ENCODE results near the gene ATXN1.

The ATXN1 gene

DNA sequence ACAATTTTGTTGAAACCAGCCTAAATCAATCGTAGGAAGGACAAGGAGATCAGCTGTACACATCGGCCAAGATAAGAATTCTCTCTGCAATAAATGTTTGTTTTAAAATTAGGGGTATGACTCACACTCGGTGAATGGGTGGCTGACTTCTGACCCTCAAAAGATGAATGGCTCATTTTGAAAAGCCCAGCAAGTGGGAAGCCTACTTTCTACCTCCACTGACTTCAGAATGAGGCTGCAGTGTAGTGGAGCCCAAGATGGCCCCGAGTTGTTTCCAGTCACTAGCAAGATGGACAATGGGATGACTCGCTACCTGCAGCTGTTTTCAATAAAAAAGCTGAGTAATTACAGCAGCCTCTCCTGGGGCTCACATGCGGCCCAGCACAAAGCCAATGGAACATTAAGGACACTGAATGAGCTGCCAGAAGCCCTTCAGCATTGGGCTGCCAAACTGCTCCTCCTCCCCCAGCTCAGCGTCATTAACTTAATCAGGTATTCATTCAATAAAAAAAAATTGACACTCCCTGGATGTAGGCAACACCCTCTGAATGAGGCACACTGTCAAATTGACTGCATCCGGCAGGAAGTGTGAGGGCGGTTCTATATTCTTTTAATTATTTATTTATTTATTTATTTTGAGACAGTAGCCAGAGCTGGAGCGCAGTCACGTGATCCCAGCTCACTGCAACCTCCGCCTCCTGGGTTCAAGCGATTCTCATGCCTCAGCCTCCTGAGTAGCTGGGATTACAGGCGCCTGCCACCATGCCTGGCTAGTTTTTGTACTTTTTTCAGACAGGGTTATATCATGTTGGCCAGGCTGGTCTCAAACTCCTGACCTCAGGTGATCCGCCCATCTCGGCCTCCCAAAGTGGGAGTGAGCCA, 415.6 kb downstream of the ATXN1 start:
- no peak for DNase-seq

DNA sequence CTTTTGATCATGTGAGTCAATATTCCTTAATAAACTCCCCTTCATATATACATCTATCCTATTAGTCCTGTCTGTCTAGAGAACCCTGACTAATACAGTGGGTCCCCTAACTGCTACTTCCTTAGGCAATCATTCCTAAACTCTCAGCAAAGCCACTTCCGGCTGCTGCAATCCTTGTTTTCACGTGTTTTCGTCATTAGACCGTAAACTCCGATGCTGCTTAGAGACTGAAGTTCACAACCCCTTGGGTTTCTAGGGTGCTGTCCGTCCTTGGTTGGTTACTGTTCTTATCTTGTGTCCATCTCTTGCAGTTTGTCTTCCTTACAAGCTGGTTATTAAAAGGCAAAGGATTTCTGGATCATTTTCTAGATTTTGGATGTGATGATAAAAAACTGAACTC, 416.5 kb downstream of the ATXN1 start:
- no peak for DNase-seq

DNA sequence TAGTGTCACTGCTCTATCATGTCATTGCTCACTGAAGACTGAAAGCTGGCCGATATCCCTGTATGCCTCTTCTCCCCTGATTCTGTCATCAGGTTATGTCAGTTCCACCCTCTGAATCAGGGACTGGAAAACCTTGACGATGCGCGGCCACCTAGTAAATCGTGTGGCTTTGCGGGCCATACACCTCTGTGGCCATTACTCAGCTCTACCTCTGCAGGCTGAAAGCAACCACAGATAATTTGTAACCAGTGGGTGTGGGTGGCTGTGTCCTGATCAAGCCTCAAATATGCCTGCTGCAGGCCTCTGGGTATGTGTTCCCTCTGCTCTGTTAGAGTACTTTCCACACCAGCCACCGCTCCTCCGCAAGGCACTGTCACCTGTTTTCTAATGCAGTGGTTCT, 417.7 kb downstream of the ATXN1 start:
- no peak for DNase-seq

- no peak for DNase-seq
Observed at GRCh38 chr6:16339265-16339587, 422.0 kb downstream of the ATXN1 start.

GRCh38 chr6:16338577-16339264, 422.5 kb downstream of the ATXN1 start:
- no peak for DNase-seq

- no peak for DNase-seq
Observed at GRCh38 chr6:16337295-16337975, 423.8 kb downstream of the ATXN1 start.

DNA sequence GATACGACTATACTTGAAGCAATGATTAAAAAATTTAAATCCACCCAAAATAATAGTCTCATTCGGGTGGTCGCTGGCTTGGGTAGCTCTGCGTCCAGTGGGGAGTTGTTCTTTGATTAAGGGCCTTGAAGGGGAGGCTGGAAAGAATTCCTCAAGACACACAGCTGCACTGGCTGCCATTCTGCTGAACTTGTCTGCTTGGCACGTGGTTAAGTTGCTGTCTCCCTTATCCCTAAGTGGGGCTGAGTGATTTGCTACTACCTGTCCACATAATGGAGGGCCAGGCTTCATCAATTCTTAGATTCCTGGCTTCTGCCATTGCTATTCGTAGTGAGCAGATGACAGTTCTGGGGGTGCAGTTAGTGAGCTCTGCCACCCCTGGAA, 424.4 kb downstream of the ATXN1 start:
- no peak for DNase-seq

- no peak for DNase-seq
Observed at GRCh38 chr6:16336056-16336818, 425.0 kb downstream of the ATXN1 start.

GRCh38 chr6:16335176-16335575, 426.1 kb downstream of the ATXN1 start:
- DNase-seq: no peak

DNA sequence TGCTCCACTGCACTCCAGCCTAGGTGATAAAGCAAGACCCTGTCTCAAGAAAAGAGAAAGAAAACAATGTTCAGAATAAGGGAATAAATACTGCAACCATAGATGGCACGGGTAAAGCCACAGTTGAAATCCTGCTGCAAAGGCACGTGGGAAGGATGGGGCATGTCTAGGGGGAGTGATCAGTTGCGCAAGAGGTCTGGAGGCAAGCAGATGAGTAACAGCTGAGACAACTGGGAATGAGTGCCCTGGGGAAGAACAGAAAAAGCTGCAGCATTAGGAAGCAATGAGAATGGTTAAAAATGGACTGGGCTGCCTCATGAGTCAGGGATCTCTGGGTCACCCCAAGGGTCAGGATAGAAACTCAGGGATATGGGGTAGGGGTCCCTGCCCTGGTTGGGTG, 426.6 kb downstream of the ATXN1 start:
- no peak for DNase-seq

- DNase-seq: no peak
Observed at GRCh38 chr6:16333580-16333979, 427.7 kb downstream of the ATXN1 start.

DNA sequence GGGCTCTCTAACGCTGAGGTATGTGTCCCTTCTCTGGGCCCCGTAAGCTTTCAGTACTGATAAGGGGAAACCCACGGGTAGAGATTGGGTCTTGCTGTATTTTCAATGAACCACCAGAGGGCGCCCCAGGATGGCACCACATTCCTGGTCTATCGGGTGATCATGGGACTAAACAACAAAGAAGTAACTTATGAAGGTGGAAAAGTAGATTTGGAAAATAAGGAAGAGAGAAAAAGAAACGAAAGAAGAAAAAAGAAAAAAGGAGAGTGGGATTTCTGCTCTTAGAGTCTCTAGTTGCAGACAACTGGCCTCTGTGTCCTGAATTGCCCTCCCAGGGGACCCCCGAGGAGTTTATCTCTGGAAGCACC, 429.1 kb downstream of the ATXN1 start:
- peak; percentile 38 for DNase-seq

GRCh38 chr6:16331384-16332174, 429.7 kb downstream of the ATXN1 start:
- DNase-seq: peak; percentile 12

GRCh38 chr6:16329233-16329632, 432.0 kb downstream of the ATXN1 start:
- no peak for DNase-seq

GRCh38 chr6:16327777-16328325, 433.4 kb downstream of the ATXN1 start:
- DNase-seq: no peak

GRCh38 chr6:16326971-16327776, 434.1 kb downstream of the ATXN1 start:
- no peak for DNase-seq

DNA sequence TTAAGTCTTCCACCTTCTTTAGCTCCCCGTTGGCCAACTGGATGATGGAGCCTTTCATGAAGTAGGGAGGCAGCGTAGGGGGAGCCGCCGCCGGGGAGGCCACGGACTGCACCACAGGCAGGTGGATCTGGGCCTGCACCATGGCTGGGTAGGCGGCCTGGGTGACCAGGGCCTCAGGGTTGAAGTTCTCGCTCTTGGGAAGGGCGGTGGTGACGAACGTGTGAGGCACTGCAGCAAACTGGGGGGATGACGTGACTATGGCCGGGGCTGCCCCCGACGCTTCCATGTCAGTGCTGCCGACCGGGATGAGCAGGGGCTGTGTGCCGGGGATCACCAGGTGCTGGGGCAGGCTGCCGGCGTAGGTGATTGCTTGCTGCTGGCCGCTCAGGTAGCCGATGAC, 434.7 kb downstream of the ATXN1 start:
- DNase-seq: no peak

- DNase-seq: no peak
Observed at GRCh38 chr6:16324606-16325225, 436.5 kb downstream of the ATXN1 start.

DNA sequence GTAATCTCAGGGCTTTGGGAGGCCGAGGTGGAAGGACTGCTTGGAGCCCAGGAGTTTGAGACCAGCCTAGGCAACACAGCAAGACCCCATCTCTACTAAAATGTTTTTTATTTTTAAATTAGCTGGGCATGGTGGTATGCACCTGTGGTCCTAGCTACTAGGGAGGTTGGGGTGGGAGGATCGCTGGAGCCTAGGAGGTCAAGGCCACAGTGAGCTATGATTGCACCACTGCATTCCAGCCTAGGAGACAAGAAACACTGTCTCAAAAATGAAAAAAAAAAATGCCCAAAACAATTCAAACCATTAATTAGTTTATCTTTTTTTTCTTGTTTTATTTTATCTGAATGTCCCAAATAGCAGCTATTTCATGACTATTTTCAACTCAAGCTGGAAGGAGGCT, 437.1 kb downstream of the ATXN1 start:
- no peak for DNase-seq

DNA sequence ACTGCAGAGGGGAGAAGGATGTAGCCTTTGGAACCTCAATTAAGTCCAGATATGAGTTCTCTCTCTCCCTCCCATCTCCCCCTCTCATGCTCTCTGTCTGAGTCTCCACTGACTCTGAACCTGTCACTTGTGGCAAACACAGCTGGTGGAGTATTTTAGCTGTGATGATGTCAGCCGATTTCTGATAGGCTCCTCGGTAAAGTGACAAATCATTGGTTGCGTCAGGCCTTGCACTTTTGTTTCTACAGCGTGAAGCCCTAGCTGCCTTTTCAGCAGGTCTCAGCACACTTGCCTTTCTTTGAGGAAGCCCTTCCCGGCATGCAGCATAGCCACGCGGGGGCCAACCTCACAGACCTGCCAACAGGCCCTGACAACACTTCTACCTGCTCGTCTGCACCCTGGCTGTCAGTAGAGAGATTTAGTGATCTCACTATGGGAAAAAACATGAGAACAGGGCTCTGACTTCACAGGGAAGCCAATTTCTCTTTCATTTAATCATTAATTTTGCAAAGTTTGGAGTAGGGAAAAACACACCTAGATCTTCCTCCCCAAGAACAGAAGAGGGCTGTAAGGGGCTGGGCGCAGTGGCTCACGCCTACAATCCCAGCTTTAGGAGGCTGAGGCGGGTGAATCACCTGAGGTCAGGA, 438.5 kb downstream of the ATXN1 start:
- DNase-seq: no peak
